GM18909 (cell line): ENCODE data around the gene ZMYM2.

Experiments used
- ATAC-seq: cut with Tn5 transposase; IDR thresholded peaks from one replicate; pipeline ENCODE4 v1.9.1; 2021; ENCODE audit warnings: mild to moderate bottlenecking; ENCODE audit not compliant: unreplicated experiment, poor library complexity

Gene ZMYM2

DNA sequence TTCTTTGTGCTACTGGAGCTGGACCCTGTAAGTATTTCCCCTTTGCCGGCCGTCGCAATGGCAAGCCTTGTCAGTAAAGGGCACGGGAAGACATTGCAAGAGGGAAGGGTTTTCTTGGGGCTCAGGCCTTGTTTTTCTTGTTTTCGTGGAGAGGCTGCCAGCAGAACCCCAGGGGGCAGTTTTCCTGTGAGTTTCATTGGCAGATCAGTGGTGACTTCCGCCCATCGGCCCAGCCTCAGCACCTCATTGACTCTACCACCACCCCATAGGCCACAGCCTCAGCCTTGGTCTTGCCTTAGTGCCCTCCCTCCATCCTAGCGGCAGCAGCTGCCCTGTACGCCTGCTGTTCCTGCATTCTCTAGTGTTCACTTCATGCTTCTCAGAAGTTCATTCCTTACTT lies 140.8 kb downstream of the ZMYM2 start:
- no peak for ATAC-seq

DNA sequence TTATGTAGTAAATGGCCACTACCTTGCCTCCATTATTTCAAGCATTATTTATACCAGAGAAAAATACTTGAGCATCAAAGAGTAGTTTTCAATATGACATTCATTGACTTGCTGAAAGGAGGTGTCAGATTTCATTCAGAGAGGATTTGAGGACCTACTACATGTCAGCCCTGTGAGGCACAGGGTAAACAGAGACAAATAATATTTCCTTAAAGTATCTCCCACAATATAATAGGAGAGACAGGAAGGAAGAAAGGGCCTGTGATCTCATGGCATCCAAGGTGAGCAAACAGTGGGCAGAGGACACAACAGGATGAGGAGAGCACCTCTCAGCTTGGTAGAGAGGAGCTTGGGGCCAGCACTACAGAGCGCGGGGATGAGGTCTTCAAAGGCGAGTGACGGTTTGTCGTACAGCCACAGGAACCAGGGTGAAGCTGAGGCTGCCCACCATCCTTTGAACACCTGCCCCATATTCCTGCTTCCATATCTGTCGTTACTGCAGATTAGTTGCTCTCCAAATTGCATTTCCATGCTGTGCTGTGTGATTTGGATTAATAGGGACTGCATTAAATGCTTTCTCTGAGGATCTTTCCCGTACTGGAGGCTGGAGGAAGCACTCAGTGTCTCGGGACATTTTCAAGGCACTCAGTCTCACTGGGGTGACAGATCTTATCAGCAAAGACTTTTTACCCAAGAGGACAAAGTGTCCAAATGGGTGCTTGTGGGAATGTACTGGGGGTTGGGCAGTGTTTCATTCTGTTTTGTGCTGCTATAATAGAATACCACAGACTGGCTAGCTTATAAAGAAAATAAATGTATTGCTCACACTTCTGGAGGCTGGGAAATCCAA lies 143.2 kb downstream of the ZMYM2 start:
- no peak for ATAC-seq

DNA sequence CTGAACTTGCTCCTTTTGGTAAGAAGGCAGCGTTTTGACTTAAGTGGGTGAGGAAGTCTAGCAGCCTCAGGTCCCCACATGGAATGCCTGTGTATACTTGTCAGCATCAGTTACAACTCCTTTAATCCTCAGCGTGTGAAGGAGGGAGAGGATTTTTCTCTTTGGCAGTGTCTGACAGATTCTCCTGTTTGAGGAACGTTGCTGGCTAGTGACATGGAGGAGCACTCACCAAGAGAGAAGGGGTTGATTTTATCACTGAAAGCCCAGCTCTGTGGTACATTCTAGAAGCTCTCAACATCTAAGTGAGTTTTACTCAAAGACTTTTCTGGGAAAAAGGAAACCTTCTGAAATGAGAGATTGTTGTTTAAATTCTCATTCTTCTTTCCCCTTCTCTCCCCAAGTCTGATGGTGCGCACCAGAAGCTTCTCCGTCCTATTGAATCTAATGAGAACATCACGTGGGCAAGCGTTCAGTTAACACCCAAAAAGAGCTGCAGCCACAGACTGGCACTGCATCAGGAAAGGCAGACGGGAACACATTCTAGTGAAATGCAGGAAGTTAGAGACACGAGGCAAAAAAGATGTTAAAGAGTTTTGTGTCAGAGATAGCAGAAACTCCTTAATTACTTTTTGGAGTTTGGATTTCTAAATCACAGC lies 144.1 kb downstream of the ZMYM2 start:
- no peak for ATAC-seq

DNA sequence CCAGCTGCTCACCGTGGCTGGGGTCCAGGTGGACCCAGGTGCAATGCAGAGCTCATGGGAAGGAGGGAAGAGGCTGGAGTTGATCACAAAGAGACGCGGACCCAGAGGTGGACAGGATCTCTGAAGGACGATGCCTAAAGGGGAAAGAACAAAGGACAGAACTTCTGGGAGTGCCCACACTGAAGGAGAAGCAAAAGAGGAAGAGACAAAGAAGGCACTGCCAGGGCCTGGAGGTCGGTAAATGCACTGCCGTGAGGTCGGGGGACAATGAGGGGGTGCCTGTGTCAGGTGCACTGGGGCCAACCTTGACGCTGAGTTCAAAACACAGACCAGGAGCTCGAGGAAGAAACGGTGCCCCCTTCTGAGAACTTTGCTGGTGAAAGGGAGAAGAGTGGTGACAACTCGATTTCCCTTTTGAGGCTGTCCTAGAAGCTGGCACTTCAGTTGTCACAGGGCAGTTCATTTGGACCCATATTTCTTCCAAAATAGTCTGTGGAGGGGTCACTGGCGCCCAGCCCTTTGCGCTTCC lies 146.7 kb downstream of the ZMYM2 start:
- no peak for ATAC-seq

DNA sequence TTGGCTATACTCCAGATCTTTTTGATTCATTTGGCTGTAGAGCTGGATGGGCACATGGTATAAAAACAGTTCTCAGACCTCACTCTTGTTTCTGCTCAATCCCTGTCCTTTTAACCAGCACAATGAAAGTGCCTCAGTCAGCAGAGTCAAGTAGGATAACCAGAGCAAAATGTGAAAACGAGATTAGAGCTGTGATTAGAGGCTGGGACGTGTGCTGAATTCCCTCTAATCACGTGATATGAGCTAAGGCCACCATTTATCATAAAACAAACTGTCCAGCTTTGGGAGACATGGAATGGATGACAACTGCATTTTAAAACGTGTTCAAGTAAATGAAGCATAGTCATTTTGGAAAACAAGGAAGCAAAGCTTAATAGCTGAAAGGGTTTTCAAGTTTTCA lies 148.2 kb downstream of the ZMYM2 start:
- ATAC-seq: no peak

DNA sequence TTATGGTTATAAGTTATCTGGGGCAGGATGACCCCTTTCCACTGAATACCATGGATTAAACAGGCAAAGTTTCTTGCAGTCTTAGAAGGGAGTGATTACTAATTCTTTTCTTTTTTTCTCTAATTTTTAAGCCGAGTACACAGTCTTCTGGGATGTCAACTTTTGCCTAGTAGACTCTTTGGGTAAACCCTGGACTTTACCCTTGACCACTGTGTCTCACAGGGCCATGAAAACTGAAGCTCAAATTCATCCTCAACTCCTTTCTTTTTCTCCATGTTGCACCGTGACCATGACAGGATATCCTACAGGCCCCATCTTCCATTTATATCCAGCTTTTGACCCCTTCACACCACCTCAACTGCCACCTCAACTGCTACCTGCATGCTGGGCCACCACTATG lies 150.5 kb downstream of the ZMYM2 start:
- ATAC-seq: no peak

DNA sequence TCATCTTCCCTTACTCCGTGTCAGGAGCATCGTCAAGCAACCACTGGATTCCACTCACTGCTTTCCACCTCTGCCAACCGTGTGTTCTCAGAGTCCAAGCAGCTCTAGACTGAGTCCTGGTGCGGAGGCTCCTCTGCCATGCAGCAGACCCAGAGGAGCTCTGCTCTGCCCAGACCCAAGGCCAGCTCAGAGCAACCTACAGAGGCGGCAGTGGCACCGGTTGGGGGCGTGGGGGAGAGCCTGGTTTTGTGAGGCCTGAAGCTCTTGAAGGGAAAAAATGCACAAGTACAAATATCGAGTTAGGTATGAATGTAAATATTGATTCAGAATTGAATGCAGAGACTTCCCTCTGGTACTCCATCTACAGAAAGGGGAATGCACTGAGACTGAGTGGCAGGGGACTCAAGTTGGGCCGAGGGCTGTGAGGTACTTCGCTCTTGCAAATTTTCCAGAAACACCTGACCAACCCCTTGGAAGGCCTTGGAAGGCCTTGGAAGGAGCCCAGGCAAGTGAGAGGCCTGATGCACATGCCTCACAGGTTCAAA lies 155.6 kb downstream of the ZMYM2 start:
- no peak for ATAC-seq

DNA sequence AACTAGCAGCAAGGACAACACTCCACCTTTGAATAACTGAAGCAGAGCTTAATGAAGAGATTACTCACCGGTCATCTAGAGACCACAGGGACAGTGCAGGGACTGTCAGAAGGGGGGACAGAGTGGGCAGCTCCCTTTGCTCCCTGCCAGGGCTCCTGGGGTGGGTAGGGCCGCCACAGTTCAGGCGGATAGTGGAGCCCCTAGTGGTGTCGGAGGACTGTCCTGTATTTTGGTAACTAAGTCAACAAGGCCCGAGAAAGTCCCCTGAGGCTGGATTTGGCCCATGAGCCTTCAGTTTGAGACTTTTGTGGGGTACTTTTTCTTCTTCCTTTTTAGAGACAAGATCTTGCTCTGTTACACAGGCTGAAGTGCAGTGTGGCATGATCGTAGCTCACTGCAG lies 157.7 kb downstream of the ZMYM2 start:
- no peak for ATAC-seq

DNA sequence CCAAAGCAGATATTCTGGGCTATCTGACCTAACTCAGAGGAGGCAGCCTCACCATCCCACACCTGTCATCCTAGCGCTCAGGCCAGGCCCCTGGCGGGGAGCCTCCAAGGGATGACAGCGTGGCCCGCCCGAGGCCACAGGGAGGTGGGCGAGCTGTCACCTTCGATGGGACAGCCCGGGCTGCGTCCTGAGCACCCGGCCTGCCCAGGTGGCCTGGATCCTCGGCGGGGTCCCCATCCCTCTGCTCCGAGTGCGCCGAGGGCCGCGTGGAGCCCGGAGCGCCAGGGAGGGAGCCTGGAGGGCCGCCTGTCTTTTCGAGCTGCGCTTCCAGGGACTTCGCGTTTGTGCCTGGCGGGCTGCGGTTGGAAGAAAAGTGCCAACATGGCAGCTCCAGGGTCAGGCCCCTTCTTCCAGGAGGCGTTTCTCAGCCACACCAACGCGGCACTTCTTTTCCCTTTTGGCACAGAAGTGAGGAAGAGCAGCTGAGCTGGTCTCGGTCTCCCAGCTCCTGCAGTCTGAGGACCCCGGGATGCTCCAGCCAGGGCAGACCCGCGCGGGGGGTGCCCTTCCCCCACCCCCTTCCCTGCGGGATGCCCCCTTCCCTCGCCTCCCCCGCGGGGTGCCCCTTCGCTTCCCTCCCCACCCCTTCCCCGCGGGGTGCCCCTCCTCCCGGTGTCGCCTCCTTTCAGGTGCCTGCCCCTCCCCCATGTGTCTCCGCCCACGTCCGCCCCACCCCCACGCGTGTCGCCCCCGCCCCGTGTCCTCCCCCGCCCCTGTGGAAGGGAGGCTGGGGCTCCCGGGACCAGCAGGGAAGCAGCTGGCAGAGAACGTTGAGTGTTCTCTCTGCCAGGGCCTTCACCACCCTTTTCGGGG lies 160.0 kb downstream of the ZMYM2 start:
- ATAC-seq: peak; percentile 63

DNA sequence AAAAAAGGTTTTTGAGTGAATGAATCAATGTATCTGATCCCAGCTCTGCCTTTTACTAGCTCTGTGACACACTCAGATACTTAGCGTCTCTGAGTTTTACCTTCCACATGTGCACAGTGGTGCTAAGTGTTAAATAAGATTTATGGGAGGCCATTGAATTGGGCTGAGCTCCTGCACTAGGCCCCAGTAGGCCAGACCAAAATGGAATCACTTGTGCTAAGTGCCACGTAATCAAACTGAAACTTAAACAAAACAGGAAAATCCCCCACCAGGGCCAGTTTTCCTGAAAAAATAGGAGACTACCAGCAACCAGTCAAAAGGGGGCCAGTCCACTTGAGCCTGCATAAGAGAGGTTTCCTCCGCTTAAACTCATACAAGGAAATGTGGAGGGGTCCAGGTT lies 161.4 kb downstream of the ZMYM2 start:
- no peak for ATAC-seq

DNA sequence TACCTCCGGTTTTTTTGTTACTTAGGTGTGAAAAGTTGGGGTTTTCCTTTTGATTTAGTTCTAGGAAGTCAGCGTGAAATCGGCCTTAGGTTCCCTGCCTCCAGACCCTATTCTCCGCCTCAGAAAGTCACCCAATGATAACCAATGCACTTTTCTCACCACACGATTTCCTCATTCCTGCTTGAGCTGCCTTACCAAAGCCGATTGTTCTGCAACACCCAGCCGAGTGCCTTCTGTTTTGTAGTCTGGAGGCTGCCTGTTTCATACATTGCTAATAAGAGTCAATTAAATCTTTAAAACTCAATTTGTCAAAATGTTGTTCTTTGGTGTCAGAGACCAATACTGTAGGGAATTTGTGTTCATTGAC lies 162.6 kb downstream of the ZMYM2 start:
- no peak for ATAC-seq

DNA sequence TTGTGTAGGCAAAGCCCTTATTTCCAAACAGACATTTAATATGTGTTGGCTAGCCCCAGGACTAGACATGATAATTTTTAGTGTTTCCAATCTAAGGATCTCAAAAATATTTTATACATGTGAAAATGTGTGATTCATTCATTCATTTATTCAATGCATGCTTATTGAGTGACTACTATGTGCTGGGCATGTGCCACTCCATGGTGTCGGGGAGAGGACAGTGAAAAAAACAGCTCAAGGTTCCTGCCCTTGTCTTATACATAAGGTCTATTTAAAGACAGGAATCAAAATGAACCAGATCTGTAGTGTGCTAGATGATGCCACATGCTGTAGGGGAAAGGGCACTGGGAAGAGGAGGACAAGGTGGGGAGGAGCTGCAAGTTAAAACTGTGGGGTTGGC lies 165.8 kb downstream of the ZMYM2 start:
- ATAC-seq: no peak

DNA sequence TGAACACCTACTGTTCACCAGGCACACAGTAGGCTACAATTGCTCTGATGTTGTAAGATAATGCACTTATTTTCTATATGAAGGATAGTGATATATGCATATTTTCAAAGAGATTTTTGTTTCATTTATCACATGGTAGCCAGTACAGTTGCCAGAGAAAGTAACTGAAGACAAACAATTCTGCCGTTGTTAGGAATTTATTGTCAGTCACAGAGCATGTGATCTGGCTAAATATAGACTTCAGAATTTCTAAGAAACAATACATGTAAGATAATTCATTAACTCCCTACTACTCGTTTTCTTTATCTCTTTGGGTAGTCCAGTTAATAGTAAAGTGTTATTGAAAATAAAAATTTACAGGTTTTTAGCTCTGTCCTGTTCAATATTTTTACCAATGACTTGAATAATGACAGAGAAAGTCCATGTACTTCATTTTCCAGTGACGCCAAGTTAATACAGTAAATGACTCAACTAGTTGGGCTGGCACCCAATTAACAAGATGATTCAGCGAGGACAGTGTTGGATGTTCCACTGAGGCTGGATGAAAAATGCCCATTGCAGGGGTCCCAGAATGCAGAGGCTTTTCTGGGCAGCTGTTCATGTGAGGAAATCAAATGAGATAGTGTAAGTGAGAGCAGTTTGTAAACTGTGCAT lies 166.7 kb downstream of the ZMYM2 start:
- no peak for ATAC-seq

DNA sequence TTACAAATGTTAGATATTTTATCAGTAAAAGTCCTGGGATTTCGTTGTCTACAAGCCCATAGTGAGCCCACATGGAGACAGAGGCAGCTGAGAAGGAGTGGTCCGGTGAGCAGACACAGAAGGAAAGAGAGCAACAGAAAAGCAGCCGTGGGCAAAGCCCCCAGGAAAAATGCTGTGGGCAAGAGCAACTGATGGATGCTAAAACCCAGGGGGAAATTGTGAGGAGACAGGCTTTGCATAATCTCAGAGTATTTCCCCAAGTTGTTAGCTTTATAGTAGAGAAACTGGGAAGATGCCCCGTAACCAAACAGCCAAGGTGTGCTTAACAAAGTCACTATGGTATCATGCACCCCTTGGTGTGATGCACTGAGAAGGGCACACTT lies 167.2 kb downstream of the ZMYM2 start:
- no peak for ATAC-seq

DNA sequence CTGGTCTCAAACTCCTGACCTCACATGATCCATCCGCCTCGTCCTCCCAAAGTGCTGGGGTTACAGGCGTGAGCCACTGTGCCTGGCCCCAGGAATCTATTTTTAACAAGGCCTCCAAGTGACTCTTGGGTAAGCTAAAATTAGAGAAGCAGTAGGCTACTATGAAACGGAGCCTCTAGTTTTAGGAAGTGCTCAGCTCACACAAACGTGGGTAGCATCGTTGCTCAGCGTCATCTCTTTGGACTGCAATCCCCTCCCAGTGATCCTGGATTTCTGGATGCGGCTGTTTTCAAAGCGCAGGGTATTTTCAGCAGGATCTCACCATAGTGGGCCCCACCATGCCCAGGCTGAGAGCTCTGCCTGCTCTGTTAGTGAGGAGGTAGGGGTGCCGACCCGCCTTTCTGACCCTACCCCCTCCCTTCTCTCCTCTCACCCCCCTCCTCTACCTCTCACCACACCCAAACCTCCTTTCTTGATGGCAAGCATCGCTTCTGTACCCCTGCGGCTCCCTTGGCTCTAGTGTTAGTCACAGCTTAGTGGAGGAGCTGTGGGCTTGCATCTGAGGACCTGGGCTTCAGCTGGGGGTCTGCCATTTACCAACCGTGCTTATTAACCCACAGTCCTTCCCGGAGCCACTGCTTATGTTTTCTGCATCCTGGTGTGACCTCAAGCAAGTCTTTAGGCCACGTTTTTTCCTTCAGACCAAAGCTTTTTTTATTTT lies 168.2 kb downstream of the ZMYM2 start:
- no peak for ATAC-seq

DNA sequence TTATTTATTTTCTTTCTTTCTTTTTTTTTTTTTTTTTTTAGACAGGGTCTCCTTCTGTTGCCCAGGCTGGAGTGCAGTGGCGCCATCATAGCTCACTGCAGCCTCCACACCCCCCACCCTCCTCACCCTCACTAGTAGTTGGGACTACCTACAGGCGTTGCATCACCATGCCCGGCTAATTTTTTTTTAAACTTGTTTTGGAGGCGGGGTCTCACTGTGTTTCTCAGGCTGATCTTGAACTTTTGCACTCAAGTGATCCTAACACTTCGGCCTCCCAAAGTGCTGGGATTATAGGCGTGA lies 168.7 kb downstream of the ZMYM2 start:
- peak; percentile 5 for ATAC-seq

DNA sequence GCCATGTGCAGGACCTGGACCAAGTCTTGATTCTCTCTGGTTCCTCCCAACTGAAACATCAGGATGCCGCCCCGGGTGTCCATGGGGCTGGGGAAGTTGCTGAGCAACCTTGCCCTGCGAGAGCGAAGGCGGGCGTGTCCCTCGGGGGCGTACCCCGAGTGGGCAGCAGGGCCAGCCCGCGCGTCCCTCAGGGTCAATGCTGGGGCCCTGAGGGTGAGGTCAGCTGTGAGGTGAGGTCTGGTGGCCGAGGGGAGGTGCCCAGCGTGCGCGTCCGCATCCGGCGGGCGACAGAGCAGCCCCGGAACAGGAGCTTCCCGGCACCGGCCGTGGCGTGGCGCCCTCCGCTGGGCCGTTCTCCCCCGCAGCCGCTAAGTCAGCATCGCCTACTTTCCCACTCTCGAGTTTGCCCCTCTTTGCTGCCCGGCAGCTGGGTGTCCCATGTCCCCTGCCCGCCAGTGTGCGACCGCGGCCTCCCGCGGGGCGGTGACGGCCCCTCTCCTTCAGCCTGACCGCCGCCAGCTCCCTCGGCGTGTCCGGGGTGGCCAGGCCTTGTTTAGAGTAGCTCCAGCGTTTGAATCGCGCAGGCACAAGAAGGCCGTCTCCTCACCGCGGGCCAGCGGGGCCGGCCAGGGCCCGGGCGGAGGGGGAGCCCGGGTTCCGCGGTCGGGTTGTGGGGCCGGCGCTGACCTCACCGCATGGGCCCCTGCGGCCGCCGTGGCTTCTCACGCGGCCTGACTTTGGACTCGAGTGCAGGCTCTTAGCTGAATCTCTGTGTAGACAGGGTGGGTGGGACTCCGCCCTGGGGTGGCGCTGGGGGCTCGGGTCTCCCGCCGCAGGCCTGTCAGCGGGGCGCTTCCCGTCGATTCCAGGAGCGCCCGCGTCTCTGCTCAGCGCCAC lies 169.3 kb downstream of the ZMYM2 start:
- peak; percentile 81 for ATAC-seq

DNA sequence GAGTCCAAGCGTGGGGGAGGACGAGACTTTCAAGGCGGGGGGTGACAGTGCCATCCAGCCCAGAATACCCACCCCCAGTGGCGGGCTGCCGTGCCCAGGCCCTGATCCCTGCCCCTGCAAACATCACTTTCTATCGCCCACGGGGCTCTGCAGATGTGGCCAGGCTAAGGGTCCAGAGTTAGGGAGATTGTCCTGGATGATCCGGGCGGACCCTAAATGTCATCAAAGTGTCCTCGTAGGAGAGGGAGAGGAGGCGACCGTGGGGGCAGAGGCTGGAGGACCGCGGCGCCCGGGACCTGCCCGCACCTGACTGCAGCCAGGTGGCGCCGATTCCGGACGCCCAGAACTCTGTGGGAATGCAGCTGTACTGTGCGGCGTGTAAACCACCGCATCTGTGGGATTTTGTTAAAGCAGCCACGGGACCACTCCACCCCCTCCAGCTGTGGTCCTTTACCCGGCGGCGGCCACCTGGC lies 170.0 kb downstream of the ZMYM2 start:
- no peak for ATAC-seq

DNA sequence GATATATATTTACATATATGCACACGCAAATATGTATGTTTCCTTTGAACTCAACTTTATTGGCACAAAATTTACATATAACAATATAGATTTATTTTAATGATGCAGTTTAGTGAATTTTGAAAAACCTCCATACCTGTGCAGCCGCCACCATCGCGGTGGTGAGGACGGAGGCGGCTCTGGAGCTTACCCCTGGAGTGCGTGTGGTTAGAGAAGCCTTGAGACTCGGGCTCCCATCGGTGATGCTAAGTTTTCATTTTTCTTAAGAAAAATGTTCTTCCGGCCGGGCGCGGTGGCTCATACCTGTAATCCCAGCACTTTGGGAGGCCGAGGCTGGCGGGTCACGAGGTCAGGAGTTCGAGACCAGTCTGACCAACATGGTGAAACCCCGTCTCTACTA lies 170.5 kb downstream of the ZMYM2 start:
- ATAC-seq: no peak
